Vagina (tissue), 2 donors: ENCODE data around the gene GPER1.

Experiments
- CTCF ChIP-seq, 3 experiments: fragments of 450-650 bp in 2 of 3; fragments of 200-600 bp in 1 of 3; sonication (generic) in 1 of 3; IDR thresholded peaks; one replicate each; pipeline ENCODE4 v1.5.1; 2017 to 2019; ENCODE audit warnings: antibody characterized with exemption in 3 of 3, mild to moderate bottlenecking in 2 of 3, moderate library complexity in 2 of 3
- POLR2A ChIP-seq, 2 donors: fragments of 450-650 bp; IDR thresholded peaks; one replicate each; pipeline ENCODE4 v1.6.1; 2017; ENCODE audit warnings: antibody characterized with exemption in 2 of 2, mild to moderate bottlenecking in 2 of 2, moderate library complexity in 2 of 2

GRCh38 chr7:1110358-1110757, 22.4 kb downstream of the GPER1 start:
- TF ChIP-seq CTCF (IDR thresholded peaks at IDR 0.05) (no peak), POLR2A (IDR thresholded peaks at IDR 0.05) (no peak)
